CD14-positive monocyte (primary cell): Measurements from ENCODE around the gene SMIM22. TPM values are rescaled to one million over a fixed set of nuclear protein-coding genes. Genes with fewer than 3 reads are reported as not detected.

Experiments used
- DNase-seq, 3 donors: peaks; one replicate each; pipeline ENCODE4 v3.0.0-alpha.2; 2011 to 2022
- H2AFZ ChIP-seq: 2 replicates; pipeline ENCODE4 v1.6.0; 2012; ENCODE audit warnings: mild to moderate bottlenecking, low read depth, low read length, inconsistent platforms; ENCODE audit not compliant: insufficient read depth, poor library complexity, severe bottlenecking
- H3K27ac ChIP-seq, 2 donors: 1 replicate in 1 of 2; 2 replicates in 1 of 2; pipeline ENCODE4 v1.5.1; 2012 to 2013; ENCODE audit warnings: low read length in 2 of 2, control low read depth in 1 of 2, inconsistent platforms in 1 of 2, low read depth in 1 of 2, mild to moderate bottlenecking in 1 of 2
- H3K27me3 ChIP-seq, 2 donors: one replicate each; pipeline versions ENCODE4 v1.6.0 to v1.6.1; 2011 to 2013; ENCODE audit warnings: low read length in 2 of 2; ENCODE audit not compliant: control insufficient read depth in 2 of 2, insufficient read depth in 2 of 2
- H3K36me3 ChIP-seq, 2 donors: replicated peaks in 1 of 2; 1 replicate in 1 of 2; 2 replicates in 1 of 2; pipeline versions ENCODE4 v1.5.1 to v1.6.1; 2012 to 2013; ENCODE audit warnings: low read length in 2 of 2, control low read depth in 1 of 2, inconsistent platforms in 1 of 2, mild to moderate bottlenecking in 1 of 2; ENCODE audit not compliant: insufficient read depth in 2 of 2, control insufficient read depth in 1 of 2
- H3K4me1 ChIP-seq, 2 donors: 1 replicate in 1 of 2; 2 replicates in 1 of 2; pipeline versions ENCODE4 v1.5.1 to v1.6.1; 2012 to 2013; ENCODE audit warnings: low read length in 2 of 2, control low read depth in 1 of 2, inconsistent platforms in 1 of 2, mild to moderate bottlenecking in 1 of 2, moderate library complexity in 1 of 2; ENCODE audit not compliant: insufficient read depth in 2 of 2, control insufficient read depth in 1 of 2
- H3K4me2 ChIP-seq: replicated peaks from 2 replicates; pipeline ENCODE3; 2012; ENCODE audit warnings: low read length, moderate library complexity, mild to moderate bottlenecking; ENCODE audit not compliant: poor library complexity, severe bottlenecking; ENCODE audit errors: extremely low read depth
- H3K4me3 ChIP-seq, 3 experiments: fragments of 200-600 bp in 1 of 3; sonication (generic) in 1 of 3; replicated peaks in 1 of 3; 1 replicate in 2 of 3; 2 replicates in 1 of 3; pipeline ENCODE4 v1.5.1; 2011 to 2013; ENCODE audit warnings: low read length in 3 of 3, mild to moderate bottlenecking in 3 of 3, control low read depth in 2 of 3, low read depth in 2 of 3, inconsistent platforms in 1 of 3, moderate library complexity in 1 of 3
- H3K79me2 ChIP-seq: 2 replicates; pipeline ENCODE4 v1.6.0; 2012; ENCODE audit warnings: mild to moderate bottlenecking, control low read depth, inconsistent platforms, low read length, moderate library complexity; ENCODE audit not compliant: insufficient read depth
- H3K9ac ChIP-seq: 2 replicates; pipeline ENCODE4 v1.6.0; 2017; ENCODE audit warnings: low read length, mild to moderate bottlenecking; ENCODE audit not compliant: insufficient read depth, poor library complexity, severe bottlenecking
- H3K9me3 ChIP-seq, 2 donors: replicated peaks in 1 of 2; 1 replicate in 1 of 2; 2 replicates in 1 of 2; pipeline versions ENCODE4 v1.5.1 to v1.6.1; 2012 to 2013; ENCODE audit warnings: low read length in 2 of 2, control low read depth in 1 of 2; ENCODE audit not compliant: control insufficient read depth in 1 of 2, insufficient read depth in 1 of 2
- H4K20me1 ChIP-seq: 2 replicates; pipeline ENCODE4 v1.6.0; 2012; ENCODE audit warnings: mild to moderate bottlenecking, low read length, control low read depth, moderate library complexity; ENCODE audit not compliant: insufficient read depth
- H3K27ac Mint-ChIP-seq, 7 donors: one replicate each; pipeline ENCODE4 v1.8.0; 2020; ENCODE audit warnings: mild to moderate bottlenecking in 7 of 7, mixed read lengths in 7 of 7, moderate library complexity in 6 of 7, inconsistent platforms in 2 of 7
- H3K27me3 Mint-ChIP-seq, 3 donors: one replicate each; pipeline ENCODE4 v1.8.0; 2021 to 2022; ENCODE audit warnings: low read depth in 3 of 3, mild to moderate bottlenecking in 3 of 3, mixed read lengths in 3 of 3, moderate library complexity in 3 of 3, inconsistent platforms in 1 of 3
- H3K36me3 Mint-ChIP-seq, 2 donors: one replicate each; pipeline ENCODE4 v1.8.0; 2020; ENCODE audit warnings: mixed read lengths in 2 of 2, inconsistent platforms in 1 of 2, mild to moderate bottlenecking in 1 of 2
- H3K4me1 Mint-ChIP-seq: one replicate; pipeline ENCODE4 v1.8.0; 2020; ENCODE audit warnings: mild to moderate bottlenecking, mixed read lengths
- H3K4me3 Mint-ChIP-seq, 2 donors: one replicate each; pipeline ENCODE4 v1.8.0; 2020; ENCODE audit warnings: mild to moderate bottlenecking in 2 of 2, mixed read lengths in 2 of 2, moderate library complexity in 1 of 2
- H3K9me3 Mint-ChIP-seq, 7 donors: one replicate each; pipeline ENCODE4 v1.8.0; 2020 to 2022; ENCODE audit warnings: mixed read lengths in 7 of 7, mild to moderate bottlenecking in 6 of 7, moderate library complexity in 6 of 7, inconsistent platforms in 2 of 7
- CTCF ChIP-seq: fragments of 200-600 bp; IDR thresholded peaks from one replicate; pipeline ENCODE4 v1.8.0; 2022; ENCODE audit warnings: antibody characterized with exemption, mild to moderate bottlenecking
- WGBS: methylation state at CpG from one replicate; pipeline ENCODE4 v1.1.5; 2013; ENCODE audit warnings: missing lambda C conversion rate; ENCODE audit not compliant: insufficient coverage; 5-methylcytosine and 5-hydroxymethylcytosine counted together
- intact Hi-C, 2 donors: fragments of 100-400 bp; cut with micrococcal nuclease; formaldehyde crosslinking; loops; one replicate each; pipeline versions ENCODE4 v1.15.0 to v1.15.1; 2023
- polyA plus RNA-seq, 3 donors: library from polyadenylated mRNA; depleted of rRNA in 1 of 3; unstranded in 2 of 3; stranded (reverse) in 1 of 3; fragments of 300-500 nt in 2 of 3; fragments of >200 nt in 1 of 3; fragmentation: Illumina TruSeq in 2 of 3; gene quantifications; 1 replicate in 2 of 3; 2 replicates in 1 of 3; pipeline ENCODE4 v1.2.3, GENCODE V29; 2012 to 2021

Gene SMIM22
- polyA plus RNA-seq, 3 donors: not detected

- no peak overlapping the region for H3K27ac ChIP-seq
- H3K9ac ChIP-seq: no peak overlapping the region
- no peak for DNase-seq
- H3K4me3 ChIP-seq: no peak overlapping the region
- H3K4me1 ChIP-seq: no peaks in the 10 kb centered on the region
- peaks cover 88 to 100% of the 10 kb centered on the region in 2 donors for H3K36me3 ChIP-seq
- Mint-ChIP-seq H3K9me3 (peaks cover 0 to 3% (median 0%) of the 10 kb centered on the region in 7 donors), H3K27me3 (no peaks in the 10 kb centered on the region), H3K27ac (no peak overlapping the region), H3K4me1 (no peaks in the 10 kb centered on the region), H3K4me3 (no peak overlapping the region), H3K36me3 (peaks cover 83 to 100% of the 10 kb centered on the region in 2 donors)
- 100% methylated on average over 7 of the region's 11 CpGs for WGBS
- H2AFZ ChIP-seq: no peak overlapping the region
- peaks cover 48% of the 10 kb centered on the region for H4K20me1 ChIP-seq
- intact Hi-C loops: no loop called here
- H3K9me3 ChIP-seq: no peaks in the 10 kb centered on the region
- H3K4me2 ChIP-seq: no peak overlapping the region
- peaks cover 10% of the 10 kb centered on the region for H3K79me2 ChIP-seq
- TF ChIP-seq CTCF: no peak
- H3K27me3 ChIP-seq: no peaks in the 10 kb centered on the region
These were observed 33.6 kb downstream of the SMIM22 start for GRCh38 chr16:4828567-4829321.

- Histone ChIP-seq H3K36me3 (peaks cover 88 to 100% of the 10 kb centered on the region in 2 donors), H3K4me3 (no peak overlapping the region), H3K9ac (no peak overlapping the region), H3K9me3 (no peaks in the 10 kb centered on the region), H3K4me1 (no peaks in the 10 kb centered on the region), H3K27ac (peak overlapping the region in 1 of 2 donors; percentile 14), H2AFZ (no peak overlapping the region), H3K27me3 (no peaks in the 10 kb centered on the region), H4K20me1 (peaks cover 55% of the 10 kb centered on the region), H3K4me2 (no peak overlapping the region), H3K79me2 (peaks cover 23% of the 10 kb centered on the region)
- Mint-ChIP-seq H3K9me3 (peaks cover 0 to 3% (median 0%) of the 10 kb centered on the region in 7 donors), H3K4me3 (no peak overlapping the region), H3K27ac (peak overlapping the region in 1 of 7 donors; percentile 13), H3K27me3 (peaks cover 0 to 2% (median 0%) of the 10 kb centered on the region in 3 donors), H3K4me1 (peaks cover 4% of the 10 kb centered on the region), H3K36me3 (peaks cover 77 to 99% of the 10 kb centered on the region in 2 donors)
- WGBS: 98% methylated on average over 7 of the region's 7 CpGs
- DNase-seq: no peak
- TF ChIP-seq CTCF: no peak
- intact Hi-C loops: no loop called here
These were observed 35.2 kb downstream of the SMIM22 start for GRCh38 chr16:4830408-4830807.
